HepG2 (cell line): ENCODE measurements around the gene POC1A. TPM values are rescaled to one million over a fixed set of nuclear protein-coding genes. Genes with fewer than 3 reads are reported as not detected.

Experiments used
- ARID5B ChIP-seq: IDR thresholded peaks from 2 replicates; pipeline ENCODE4 v1.4.0; 2020; ENCODE audit warnings: mild to moderate bottlenecking, missing genetic modification reagents
- ARNT2 ChIP-seq: sonication (generic); formaldehyde crosslinking; IDR thresholded peaks from 2 replicates; pipeline ENCODE4 v1.8.0; 2022; ENCODE audit warnings: mild to moderate bottlenecking, low read depth, missing genetic modification reagents, moderate library complexity
- ASH2L ChIP-seq: fragments of 300-600, 200-600 bp; sonication (generic); IDR thresholded peaks from 2 replicates; pipeline ENCODE4 v1.7.0; 2017; ENCODE audit warnings: low read depth, mild to moderate bottlenecking, moderate library complexity, mixed read lengths, low read length; ENCODE audit not compliant: insufficient read length
- ATM ChIP-seq: fragments of 450-650 bp; IDR thresholded peaks from 2 replicates; pipeline ENCODE4 v1.7.1; 2017; ENCODE audit warnings: mild to moderate bottlenecking, borderline replicate concordance
- CREBL2 ChIP-seq: sonication (generic); formaldehyde crosslinking; IDR thresholded peaks from 2 replicates; pipeline ENCODE4 v1.8.1; 2023; ENCODE audit warnings: missing genetic modification reagents, mild to moderate bottlenecking, borderline replicate concordance
- DBP ChIP-seq: sonication (generic); formaldehyde crosslinking; IDR thresholded peaks from 2 replicates; pipeline ENCODE4 v1.4.0; 2020; ENCODE audit warnings: missing genetic modification reagents; ENCODE audit errors: not compliant biosample characterization
- GATA4 ChIP-seq: sonication (generic); IDR thresholded peaks from 2 replicates; pipeline ENCODE4 v1.6.1; 2016; ENCODE audit warnings: antibody characterized with exemption, low read depth, borderline replicate concordance
- GPBP1L1 ChIP-seq: sonication (generic); formaldehyde crosslinking; IDR thresholded peaks from 2 replicates; pipeline ENCODE4 v1.5.0; 2020; ENCODE audit warnings: mild to moderate bottlenecking, missing genetic modification reagents
- MLLT10 ChIP-seq: sonication (generic); formaldehyde crosslinking; IDR thresholded peaks from 2 replicates; pipeline ENCODE4 v1.4.0; 2020; ENCODE audit warnings: missing genetic modification reagents
- NR2F6 ChIP-seq, 2 experiments: IDR thresholded peaks; 2 replicates each; pipeline ENCODE4 v1.6.1; 2016; ENCODE audit warnings: antibody characterized with exemption in 1 of 2, mild to moderate bottlenecking in 1 of 2
- SNAPC4 ChIP-seq: sonication (generic); formaldehyde crosslinking; IDR thresholded peaks from 2 replicates; pipeline ENCODE4 v1.4.0; 2020; ENCODE audit warnings: mild to moderate bottlenecking, missing genetic modification reagents
- SSRP1 ChIP-seq: IDR thresholded peaks from 2 replicates; pipeline ENCODE4 v1.6.1; 2016; ENCODE audit warnings: control low read depth
- ZNF441 ChIP-seq: sonication (generic); formaldehyde crosslinking; IDR thresholded peaks from 2 replicates; pipeline ENCODE4 v1.7.0; 2021; ENCODE audit warnings: missing genetic modification reagents, borderline replicate concordance
- ZNF879 ChIP-seq: sonication (generic); formaldehyde crosslinking; IDR thresholded peaks from 2 replicates; pipeline ENCODE4 v1.8.1; 2023; ENCODE audit warnings: missing genetic modification reagents
- polyA plus RNA-seq, 8 experiments: library from polyadenylated mRNA; depleted of rRNA in 3 of 8; stranded (reverse) in 7 of 8; unstranded in 1 of 8; fragments of >200 nt; fragmentation: Illumina TruSeq in 4 of 8; extraction: Trizol in 4 of 8; gene quantifications; 2 replicates each; pipeline versions ENCODE4 v1.2.1 to v1.2.3, GENCODE V29; 2011 to 2016; ENCODE audit warnings: low read depth in 4 of 8, missing spikeins in 1 of 8, mixed read lengths in 1 of 8; ENCODE audit not compliant: insufficient read depth in 1 of 8
- total RNA-seq, 5 experiments: library from RNA; depleted of rRNA; stranded (reverse); fragments of >200 nt; fragmentation: Illumina TruSeq; extraction: Trizol; gene quantifications; 2 replicates each; pipeline ENCODE4 v1.2.3, GENCODE V29; 2016; ENCODE audit warnings: low read depth in 1 of 5

The POC1A gene
- total and polyA plus RNA-seq, 2 of the 13 experiments (the other 11 are each of a cell fraction or from before 2014, with no cell fraction given), result 14.6 to 20.0 TPM

GRCh38 chr3:52056968-52057811 lies 97.0 kb downstream of the POC1A start (continued):
- TF ChIP-seq SNAPC4 (CRISPR knock-in tag) (no peak), ATM (no peak), NR2F6 (IDR thresholded peaks at IDR 0.05) (no peak), NR2F6 (CRISPR knock-in tag; IDR thresholded peaks at IDR 0.05) (0 out of 2 replicates have a peak, but pooled peaks have one; percentile 8), ZNF441 (CRISPR knock-in tag) (0 out of 2 replicates have a peak, but pooled peaks have one; percentile 21), CREBL2 (CRISPR knock-in tag) (no peak), ASH2L (no peak), MLLT10 (no peak), ZNF879 (CRISPR knock-in tag) (no peak), SSRP1 (CRISPR knock-in tag) (no peak), ARID5B (no peak), GATA4 (no peak), GPBP1L1 (no peak), DBP (no peak), ARNT2 (no peak; the same call in 1 of the 2 replicates)
